ENCODE measurements around the gene WWOX. TPM values are rescaled to one million over a fixed set of nuclear protein-coding genes. Genes with fewer than 3 reads are reported as not detected.

The WWOX gene
- total RNA-seq, 1 donor from 2014 or later = 7.3 TPM

DNA sequence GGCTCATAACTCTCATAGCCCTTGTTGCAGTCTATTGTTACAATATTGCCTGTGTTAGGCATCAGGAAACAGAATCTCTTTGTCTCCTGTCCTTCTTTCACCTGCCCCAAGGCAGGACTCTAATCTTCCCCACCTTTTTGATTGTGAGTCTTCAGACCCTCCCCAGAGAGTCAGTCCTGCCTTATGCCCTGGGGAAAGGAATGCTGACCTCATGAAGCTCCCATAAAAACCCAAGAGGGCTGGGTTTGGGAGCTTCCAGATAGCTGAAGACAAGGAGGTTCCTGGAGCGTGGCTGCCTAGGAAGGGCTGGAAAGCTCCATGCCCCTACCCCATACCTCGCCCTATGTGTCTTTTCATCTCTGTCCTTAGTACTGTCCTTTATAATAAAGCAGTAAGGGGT is 688.8 kb downstream of the WWOX start:
- DNase-seq (ENCODE audit: low read depth) (no peak), FAIRE-seq (no peak)
- H3K27me3 ChIP-seq (ENCODE audit: insufficient read depth, low read length) = no peaks in the 10 kb centered on the region
- no peak overlapping the region for H3K4me3 Mint-ChIP-seq (ENCODE audit: unreplicated experiment)
- H3K27me3 Mint-ChIP-seq (ENCODE audit: low read depth, unreplicated experiment) = no peaks in the 10 kb centered on the region
- no peaks in the 10 kb centered on the region for H3K36me3 Mint-ChIP-seq (ENCODE audit: low read depth, unreplicated experiment)
- H3K79me2 ChIP-seq (ENCODE audit: insufficient read depth, low read length) = no peaks in the 10 kb centered on the region
- H3K27ac ChIP-seq (ENCODE audit: low read depth, low read length) = no peak overlapping the region
- H2AFZ ChIP-seq (ENCODE audit: low read depth, low read length) = no peak overlapping the region
- H3K4me1 ChIP-seq (ENCODE audit: insufficient read depth, low read length) = no peaks in the 10 kb centered on the region
- H4K20me1 ChIP-seq (ENCODE audit: insufficient read depth, low read length) = no peaks in the 10 kb centered on the region
- TF ChIP-seq EZH2 (IDR thresholded peaks at IDR 0.05; ENCODE audit: insufficient read depth, low read length) = no peak
- TF ChIP-seq, protein P1, sequence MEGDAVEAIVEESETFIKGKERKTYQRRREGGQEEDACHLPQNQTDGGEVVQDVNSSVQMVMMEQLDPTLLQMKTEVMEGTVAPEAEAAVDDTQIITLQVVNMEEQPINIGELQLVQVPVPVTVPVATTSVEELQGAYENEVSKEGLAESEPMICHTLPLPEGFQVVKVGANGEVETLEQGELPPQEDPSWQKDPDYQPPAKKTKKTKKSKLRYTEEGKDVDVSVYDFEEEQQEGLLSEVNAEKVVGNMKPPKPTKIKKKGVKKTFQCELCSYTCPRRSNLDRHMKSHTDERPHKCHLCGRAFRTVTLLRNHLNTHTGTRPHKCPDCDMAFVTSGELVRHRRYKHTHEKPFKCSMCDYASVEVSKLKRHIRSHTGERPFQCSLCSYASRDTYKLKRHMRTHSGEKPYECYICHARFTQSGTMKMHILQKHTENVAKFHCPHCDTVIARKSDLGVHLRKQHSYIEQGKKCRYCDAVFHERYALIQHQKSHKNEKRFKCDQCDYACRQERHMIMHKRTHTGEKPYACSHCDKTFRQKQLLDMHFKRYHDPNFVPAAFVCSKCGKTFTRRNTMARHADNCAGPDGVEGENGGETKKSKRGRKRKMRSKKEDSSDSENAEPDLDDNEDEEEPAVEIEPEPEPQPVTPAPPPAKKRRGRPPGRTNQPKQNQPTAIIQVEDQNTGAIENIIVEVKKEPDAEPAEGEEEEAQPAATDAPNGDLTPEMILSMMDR (IDR thresholded peaks at IDR 0.05; ENCODE audit: insufficient read depth, low read depth, low read length) = no peak
- no peaks in the 10 kb centered on the region for H3K36me3 ChIP-seq (ENCODE audit: insufficient read depth, low read length)
- no peak overlapping the region for H3K27ac Mint-ChIP-seq (ENCODE audit: unreplicated experiment)
- no peaks in the 10 kb centered on the region for H3K9me3 Mint-ChIP-seq (ENCODE audit: unreplicated experiment)
- no peak overlapping the region for H3K9ac ChIP-seq (ENCODE audit: low read length)
- H3K9me3 ChIP-seq (ENCODE audit: insufficient read depth, low read depth, low read length) = no peaks in the 10 kb centered on the region
- no peaks in the 10 kb centered on the region for H3K4me1 Mint-ChIP-seq (ENCODE audit: low read depth, unreplicated experiment)
- H3K4me2 ChIP-seq (ENCODE audit: low read length) = no peak overlapping the region
- H3K4me3 ChIP-seq (ENCODE audit: insufficient read depth, low read depth, low read length) = no peak overlapping the region

DNA sequence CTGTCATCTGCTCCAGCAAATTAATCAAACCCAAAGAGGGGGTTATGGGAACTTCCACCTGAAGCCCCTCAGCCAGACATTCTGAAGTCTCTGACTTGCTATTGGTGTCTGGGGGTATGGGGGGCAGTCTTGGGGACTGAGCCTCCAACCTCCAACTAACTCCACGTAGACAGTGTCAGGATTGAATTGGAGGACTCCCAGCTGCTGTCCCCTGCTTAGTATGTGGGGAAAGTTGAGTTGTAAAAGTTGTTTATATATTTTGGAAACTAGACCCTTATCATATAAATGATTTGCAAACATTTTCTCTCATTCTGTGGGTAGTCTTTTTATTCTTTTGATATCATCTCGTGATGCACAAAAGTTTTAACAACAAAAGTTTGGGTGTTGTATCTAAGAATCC is 689.2 kb downstream of the WWOX start:
- Histone ChIP-seq H3K27me3 (ENCODE audit: insufficient read depth, low read length) (no peaks in the 10 kb centered on the region), H4K20me1 (ENCODE audit: insufficient read depth, low read length) (no peaks in the 10 kb centered on the region), H2AFZ (ENCODE audit: low read depth, low read length) (no peak overlapping the region), H3K27ac (ENCODE audit: low read depth, low read length) (no peak overlapping the region), H3K79me2 (ENCODE audit: insufficient read depth, low read length) (no peaks in the 10 kb centered on the region), H3K9me3 (ENCODE audit: insufficient read depth, low read depth, low read length) (no peaks in the 10 kb centered on the region), H3K36me3 (ENCODE audit: insufficient read depth, low read length) (no peaks in the 10 kb centered on the region), H3K4me2 (ENCODE audit: low read length) (no peak overlapping the region), H3K4me1 (ENCODE audit: insufficient read depth, low read length) (no peaks in the 10 kb centered on the region), H3K4me3 (ENCODE audit: insufficient read depth, low read depth, low read length) (no peak overlapping the region), H3K9ac (ENCODE audit: low read length) (no peak overlapping the region)
- FAIRE-seq (no peak), DNase-seq (ENCODE audit: low read depth) (no peak)
- H3K9me3 Mint-ChIP-seq (ENCODE audit: unreplicated experiment) = no peaks in the 10 kb centered on the region
- no peak overlapping the region for H3K4me3 Mint-ChIP-seq (ENCODE audit: unreplicated experiment)
- no peak for TF ChIP-seq EZH2 (IDR thresholded peaks at IDR 0.05; ENCODE audit: insufficient read depth, low read length)
- TF ChIP-seq, protein P1 (IDR thresholded peaks at IDR 0.05; ENCODE audit: insufficient read depth, low read depth, low read length) = no peak
- H3K4me1 Mint-ChIP-seq (ENCODE audit: low read depth, unreplicated experiment) = no peaks in the 10 kb centered on the region
- H3K27ac Mint-ChIP-seq (ENCODE audit: unreplicated experiment) = no peak overlapping the region
- no peaks in the 10 kb centered on the region for H3K36me3 Mint-ChIP-seq (ENCODE audit: low read depth, unreplicated experiment)
- H3K27me3 Mint-ChIP-seq (ENCODE audit: low read depth, unreplicated experiment) = no peaks in the 10 kb centered on the region

DNA sequence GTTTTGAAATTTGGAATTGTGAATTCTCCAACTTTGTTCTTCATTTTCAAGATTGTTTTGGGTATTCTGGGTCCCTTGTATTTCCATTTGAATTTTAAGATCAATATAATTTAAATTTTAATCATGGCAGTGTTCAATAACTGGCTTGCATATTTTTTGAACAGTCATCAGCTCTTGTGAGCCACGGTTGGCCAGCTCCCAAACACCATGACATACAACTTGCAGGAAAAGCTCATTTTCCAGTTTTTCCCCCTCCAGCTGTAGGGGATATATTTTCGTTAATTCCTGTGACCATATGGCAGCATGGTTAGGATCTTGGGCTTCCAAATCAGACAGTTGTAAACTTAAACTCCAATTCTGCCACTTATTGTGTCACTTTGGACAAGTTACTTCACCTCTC is 690.1 kb downstream of the WWOX start:
- Histone ChIP-seq H3K27ac (ENCODE audit: low read depth, low read length) (no peak overlapping the region), H3K36me3 (ENCODE audit: insufficient read depth, low read length) (no peaks in the 10 kb centered on the region), H3K4me3 (ENCODE audit: insufficient read depth, low read depth, low read length) (no peak overlapping the region), H3K9me3 (ENCODE audit: insufficient read depth, low read depth, low read length) (no peaks in the 10 kb centered on the region), H4K20me1 (ENCODE audit: insufficient read depth, low read length) (no peaks in the 10 kb centered on the region), H3K4me2 (ENCODE audit: low read length) (no peak overlapping the region), H2AFZ (ENCODE audit: low read depth, low read length) (no peak overlapping the region), H3K27me3 (ENCODE audit: insufficient read depth, low read length) (no peaks in the 10 kb centered on the region), H3K79me2 (ENCODE audit: insufficient read depth, low read length) (no peaks in the 10 kb centered on the region), H3K9ac (ENCODE audit: low read length) (no peak overlapping the region), H3K4me1 (ENCODE audit: insufficient read depth, low read length) (no peaks in the 10 kb centered on the region)
- DNase-seq (ENCODE audit: low read depth) (no peak), FAIRE-seq (no peak)
- no peaks in the 10 kb centered on the region for H3K27me3 Mint-ChIP-seq (ENCODE audit: low read depth, unreplicated experiment)
- H3K36me3 Mint-ChIP-seq (ENCODE audit: low read depth, unreplicated experiment) = no peaks in the 10 kb centered on the region
- TF ChIP-seq EZH2 (IDR thresholded peaks at IDR 0.05; ENCODE audit: insufficient read depth, low read length) = no peak
- TF ChIP-seq, protein P1 (IDR thresholded peaks at IDR 0.05; ENCODE audit: insufficient read depth, low read depth, low read length) = no peak
- H3K4me3 Mint-ChIP-seq (ENCODE audit: unreplicated experiment) = no peak overlapping the region
- no peaks in the 10 kb centered on the region for H3K9me3 Mint-ChIP-seq (ENCODE audit: unreplicated experiment)
- H3K27ac Mint-ChIP-seq (ENCODE audit: unreplicated experiment) = no peak overlapping the region
- no peaks in the 10 kb centered on the region for H3K4me1 Mint-ChIP-seq (ENCODE audit: low read depth, unreplicated experiment)
